Activated naive CD4-positive, alpha-beta T cell treated with anti-CD3 and anti-CD28 coated beads for 36 hours (primary cell): ENCODE measurements around the gene TNIP3. TPM values are rescaled to one million over a fixed set of nuclear protein-coding genes. Genes with fewer than 3 reads are reported as not detected.

ENCODE experiments used
- CTCF ChIA-PET: fragments of 350-600 bp; sonication (Branson Sonifier 250); formaldehyde crosslinking; loops from one replicate; lab custom pipeline; 2021; ENCODE audit warnings: antibody characterized with exemption; lab: Charles Lee
- DNase-seq: peaks from one replicate; pipeline ENCODE4 v3.0.0-alpha.2; 2020
- H3K27ac Mint-ChIP-seq: one replicate; pipeline ENCODE4 v1.8.0; 2021; ENCODE audit warnings: mild to moderate bottlenecking, mixed read lengths
- H3K27me3 Mint-ChIP-seq: one replicate; pipeline ENCODE4 v1.8.0; 2021; ENCODE audit warnings: low read depth, mixed read lengths
- H3K36me3 Mint-ChIP-seq: one replicate; pipeline ENCODE4 v1.8.0; 2021; ENCODE audit warnings: low read depth, mixed read lengths
- H3K4me1 Mint-ChIP-seq: one replicate; pipeline ENCODE4 v1.8.0; 2021; ENCODE audit warnings: low read depth, mixed read lengths
- H3K4me3 Mint-ChIP-seq: one replicate; pipeline ENCODE4 v1.8.0; 2021; ENCODE audit warnings: mild to moderate bottlenecking, moderate library complexity, mixed read lengths
- H3K9me3 Mint-ChIP-seq: one replicate; pipeline ENCODE4 v1.8.0; 2021; ENCODE audit warnings: mixed read lengths
- intact Hi-C: fragments of 100-400 bp; cut with micrococcal nuclease; formaldehyde crosslinking; loops from one replicate; pipeline ENCODE4 v1.15.1; 2023
- total RNA-seq, 2 experiments: library from RNA; stranded (reverse); gene quantifications; one replicate each; pipeline ENCODE4 v1.2.3, GENCODE V29; 2021

TNIP3 gene
- total RNA-seq, 2 experiments from 2014 or later = 1.8 to 2.7 TPM

- intact Hi-C loops = loop anchor here (1.0 to 2.0 kb wide), 5 partner anchors 11 to 106 kb away; partner anchors contain the start of gene TNIP3
- H3K9me3 Mint-ChIP-seq = no peaks in the 10 kb centered on the region
- H3K27ac Mint-ChIP-seq = no peak overlapping the region
- no peak overlapping the region for H3K4me3 Mint-ChIP-seq
- no peaks in the 10 kb centered on the region for H3K27me3 Mint-ChIP-seq
- DNase-seq = no peak
- CTCF ChIA-PET = no interaction called here
- no peaks in the 10 kb centered on the region for H3K36me3 Mint-ChIP-seq
- peaks cover 58% of the 10 kb centered on the region for H3K4me1 Mint-ChIP-seq
Observed at GRCh38 chr4:121150003-121150402, 14.1 kb downstream of the TNIP3 start.

DNA sequence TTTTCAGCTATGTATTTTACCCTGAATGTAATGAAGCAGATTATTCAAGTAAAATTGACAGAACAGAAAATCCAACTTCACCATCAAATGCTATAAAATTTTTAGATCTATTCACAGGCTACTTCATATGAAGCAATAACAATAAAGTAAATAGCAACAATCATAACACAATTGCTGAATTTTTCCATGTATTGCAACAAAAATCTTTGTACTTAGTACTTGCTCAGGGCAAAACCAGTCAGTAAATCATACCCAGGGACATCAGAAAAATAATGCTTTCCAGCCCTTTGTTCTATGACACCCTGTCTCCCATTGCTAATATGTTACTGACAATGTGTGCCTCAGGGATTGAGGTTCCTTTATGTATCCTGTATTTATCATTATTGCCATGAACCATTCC lies 15.5 kb downstream of the TNIP3 start:
- no peak overlapping the region for H3K4me3 Mint-ChIP-seq
- H3K36me3 Mint-ChIP-seq = no peaks in the 10 kb centered on the region
- no peaks in the 10 kb centered on the region for H3K27me3 Mint-ChIP-seq
- CTCF ChIA-PET = no interaction called here
- no peak overlapping the region for H3K27ac Mint-ChIP-seq
- no peak for DNase-seq
- intact Hi-C loops = no loop called here
- peaks cover 53% of the 10 kb centered on the region for H3K4me1 Mint-ChIP-seq
- H3K9me3 Mint-ChIP-seq = no peaks in the 10 kb centered on the region

- Mint-ChIP-seq H3K4me3 (no peak overlapping the region), H3K36me3 (no peaks in the 10 kb centered on the region), H3K4me1 (peaks cover 53% of the 10 kb centered on the region), H3K27ac (no peak overlapping the region), H3K9me3 (no peaks in the 10 kb centered on the region), H3K27me3 (no peaks in the 10 kb centered on the region)
- DNase-seq = no peak
- CTCF ChIA-PET = no interaction called here
- intact Hi-C loops = no loop called here
Observed at GRCh38 chr4:121148000-121148399, 16.1 kb downstream of the TNIP3 start.

DNA sequence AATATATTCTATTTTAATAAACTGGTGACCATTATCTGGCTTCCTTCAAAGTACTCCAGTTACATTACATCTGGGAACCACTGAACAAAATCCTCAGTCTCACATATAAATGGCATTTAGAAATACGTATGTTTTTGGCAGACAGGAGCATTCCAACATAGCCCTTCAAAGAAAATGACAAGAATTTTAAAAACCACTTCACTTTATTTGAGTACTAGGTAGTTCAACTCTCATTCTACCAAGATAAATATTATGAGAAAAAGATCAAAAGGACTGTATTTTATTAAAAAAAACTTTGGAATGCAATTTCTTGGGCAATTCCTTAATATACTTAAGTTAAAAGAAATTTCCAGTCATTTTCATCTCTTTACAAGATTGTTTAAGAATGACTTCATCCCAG lies 17.6 kb downstream of the TNIP3 start:
- no peak overlapping the region for H3K4me3 Mint-ChIP-seq
- H3K9me3 Mint-ChIP-seq = no peaks in the 10 kb centered on the region
- H3K4me1 Mint-ChIP-seq = peaks cover 46% of the 10 kb centered on the region
- DNase-seq = no peak
- intact Hi-C loops = no loop called here
- H3K27ac Mint-ChIP-seq = no peak overlapping the region
- CTCF ChIA-PET = interaction anchor here (0.7 kb wide), 1 partner anchor 381 kb away, joined by 5 read pairs; no protein-coding TSS in a partner anchor
- H3K36me3 Mint-ChIP-seq = peaks cover 1% of the 10 kb centered on the region
- no peaks in the 10 kb centered on the region for H3K27me3 Mint-ChIP-seq

- no peaks in the 10 kb centered on the region for H3K27me3 Mint-ChIP-seq
- peaks cover 44% of the 10 kb centered on the region for H3K4me1 Mint-ChIP-seq
- no peak overlapping the region for H3K4me3 Mint-ChIP-seq
- H3K27ac Mint-ChIP-seq = no peak overlapping the region
- H3K9me3 Mint-ChIP-seq = no peaks in the 10 kb centered on the region
- peaks cover 3% of the 10 kb centered on the region for H3K36me3 Mint-ChIP-seq
- CTCF ChIA-PET = no interaction called here
- DNase-seq = no peak
- intact Hi-C loops = no loop called here
Observed at GRCh38 chr4:121145430-121145829, 18.7 kb downstream of the TNIP3 start.

- Mint-ChIP-seq H3K27ac (no peak overlapping the region), H3K9me3 (no peaks in the 10 kb centered on the region), H3K36me3 (peaks cover 4% of the 10 kb centered on the region), H3K27me3 (no peaks in the 10 kb centered on the region), H3K4me1 (peaks cover 48% of the 10 kb centered on the region), H3K4me3 (no peak overlapping the region)
- no peak for DNase-seq
- CTCF ChIA-PET = interaction anchor here (0.8 kb wide), 1 partner anchor 31 kb away, joined by 3 read pairs; no protein-coding TSS in a partner anchor
- intact Hi-C loops = no loop called here
Observed at GRCh38 chr4:121144021-121144420, 20.1 kb downstream of the TNIP3 start.

DNA sequence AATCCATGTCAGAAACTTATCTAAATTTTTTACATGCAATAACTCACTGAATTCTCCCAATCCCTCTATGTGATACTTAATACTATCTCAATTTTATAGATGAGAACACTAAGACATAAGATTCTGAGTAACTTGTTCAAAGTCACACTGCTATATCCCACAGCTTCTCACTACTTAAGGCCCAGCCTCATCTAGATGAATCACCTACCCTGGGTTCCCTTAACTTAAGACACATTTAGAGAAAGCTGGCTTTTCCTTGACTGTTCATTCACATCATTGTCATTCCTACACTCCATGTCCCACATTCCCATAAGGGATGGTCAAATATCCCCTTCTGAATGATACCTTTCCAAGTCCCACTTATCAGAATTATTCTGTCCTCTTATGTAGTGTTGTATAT lies 21.0 kb downstream of the TNIP3 start:
- Mint-ChIP-seq H3K4me1 (peaks cover 54% of the 10 kb centered on the region), H3K36me3 (peaks cover 4% of the 10 kb centered on the region)
- CTCF ChIA-PET = no interaction called here

DNA sequence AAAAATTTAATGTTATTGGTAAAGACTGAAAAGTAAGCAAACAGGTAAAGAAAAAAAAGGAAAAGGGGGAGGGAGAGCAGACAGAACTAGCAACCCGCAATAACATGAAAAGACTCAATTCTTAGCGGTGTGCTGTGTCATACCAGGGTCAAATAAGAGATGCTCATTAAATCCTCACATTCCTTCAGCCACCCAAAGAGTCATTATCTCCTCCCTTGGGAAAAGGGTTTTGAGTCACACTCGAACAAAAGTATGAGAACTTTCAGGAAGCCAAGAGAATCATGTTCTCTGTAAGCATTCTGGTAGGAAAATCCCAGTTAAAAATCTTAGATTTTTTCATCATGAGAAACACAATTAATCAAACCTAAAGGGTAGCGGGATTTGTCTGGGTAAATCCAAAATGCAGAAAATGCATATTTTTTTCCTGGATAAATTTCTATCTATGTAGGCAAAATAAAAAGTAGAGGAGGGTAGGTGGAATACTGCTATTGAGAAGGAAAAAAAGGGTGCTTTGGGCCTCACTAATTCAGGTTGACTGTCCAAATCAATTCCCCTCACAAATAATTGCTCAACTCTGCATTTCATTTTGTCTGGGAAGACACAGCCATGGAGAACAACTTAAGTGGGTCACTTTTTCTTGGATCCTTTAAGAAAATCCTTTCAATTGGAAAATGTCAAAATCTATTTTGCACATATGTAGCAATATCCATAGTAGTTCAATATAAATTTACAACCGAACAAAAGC lies 23.2 kb downstream of the TNIP3 start:
- Mint-ChIP-seq H3K36me3 (peaks cover 4% of the 10 kb centered on the region), H3K4me1 (peaks cover 55% of the 10 kb centered on the region), H3K9me3 (no peaks in the 10 kb centered on the region), H3K4me3 (no peak overlapping the region), H3K27me3 (no peaks in the 10 kb centered on the region), H3K27ac (peak overlapping the region; percentile 30)
- CTCF ChIA-PET = interaction anchor here (0.6 to 0.7 kb wide), 4 partner anchors 37 to 888 kb away, joined by 3 to 8 read pairs (median 4); no protein-coding TSS in a partner anchor
- DNase-seq = no peak
- intact Hi-C loops = no loop called here

More for the DNA sequence above, 21.0 kb downstream of the TNIP3 start:
- Mint-ChIP-seq H3K27ac (no peak overlapping the region), H3K9me3 (no peaks in the 10 kb centered on the region), H3K4me3 (no peak overlapping the region), H3K27me3 (no peaks in the 10 kb centered on the region)
- intact Hi-C loops = no loop called here
- DNase-seq = no peak

- H3K9me3 Mint-ChIP-seq = no peaks in the 10 kb centered on the region
- no peak overlapping the region for H3K4me3 Mint-ChIP-seq
- DNase-seq = peak; percentile 29
- CTCF ChIA-PET = interaction anchor here (2.3 kb wide), 1 partner anchor 53 kb away, joined by 10 read pairs; no protein-coding TSS in a partner anchor
- peaks cover 4% of the 10 kb centered on the region for H3K36me3 Mint-ChIP-seq
- intact Hi-C loops = loop anchor here (1.0 kb wide), 5 partner anchors 11 to 117 kb away; no protein-coding TSS in a partner anchor
- peaks cover 57% of the 10 kb centered on the region for H3K4me1 Mint-ChIP-seq
- no peaks in the 10 kb centered on the region for H3K27me3 Mint-ChIP-seq
- peak overlapping the region; percentile 79 for H3K27ac Mint-ChIP-seq
Observed at GRCh38 chr4:121139533-121140222, 24.4 kb downstream of the TNIP3 start.

- Mint-ChIP-seq H3K4me3 (no peak overlapping the region), H3K27ac (peak overlapping the region; percentile 13), H3K27me3 (no peaks in the 10 kb centered on the region), H3K9me3 (no peaks in the 10 kb centered on the region), H3K4me1 (peaks cover 51% of the 10 kb centered on the region), H3K36me3 (peaks cover 4% of the 10 kb centered on the region)
- CTCF ChIA-PET = interaction anchor here (1.0 to 2.3 kb wide), 6 partner anchors 16 to 54 kb away, joined by 3 to 10 read pairs (median 4); no protein-coding TSS in a partner anchor
- peak; percentile 66 for DNase-seq
- intact Hi-C loops = no loop called here
Observed at GRCh38 chr4:121138039-121138825, 25.9 kb downstream of the TNIP3 start.

- Mint-ChIP-seq H3K36me3 (no peaks in the 10 kb centered on the region), H3K9me3 (peaks cover 1% of the 10 kb centered on the region), H3K4me3 (no peak overlapping the region), H3K4me1 (peaks cover 19% of the 10 kb centered on the region), H3K27ac (no peak overlapping the region), H3K27me3 (no peaks in the 10 kb centered on the region)
- intact Hi-C loops = no loop called here
- DNase-seq = no peak
- CTCF ChIA-PET = interaction anchor here (1.0 kb wide), 1 partner anchor 975 kb away, joined by 3 read pairs; no protein-coding TSS in a partner anchor
Observed at GRCh38 chr4:121130326-121130660, 33.8 kb downstream of the TNIP3 start.
